Rectal smooth muscle tissue (tissue), 1 donor: ENCODE results near the gene MCCD1.
A peak's percentile ranks its signal among the peaks of the same experiment; 100 is the strongest.

ENCODE experiments used
- H3K27ac ChIP-seq: one replicate; pipeline ENCODE4 v1.7.0; 2013; ENCODE audit warnings: low read depth, low read length, inconsistent platforms
- H3K27me3 ChIP-seq: one replicate; pipeline ENCODE4 v1.7.0; 2013; ENCODE audit warnings: low read length; ENCODE audit not compliant: control insufficient read depth, insufficient read depth
- H3K36me3 ChIP-seq: one replicate; pipeline ENCODE4 v1.7.0; 2013; ENCODE audit warnings: low read length; ENCODE audit not compliant: control insufficient read depth, insufficient read depth
- H3K4me1 ChIP-seq: one replicate; pipeline ENCODE4 v1.7.0; 2013; ENCODE audit warnings: low read length; ENCODE audit not compliant: control insufficient read depth, insufficient read depth
- H3K4me3 ChIP-seq: one replicate; pipeline ENCODE4 v1.7.0; 2013; ENCODE audit warnings: low read length
- H3K9ac ChIP-seq: one replicate; pipeline ENCODE4 v1.7.0; 2013; ENCODE audit warnings: low read length

The MCCD1 gene

GRCh38 chr6:31572041-31572911 lies 43.5 kb downstream of the MCCD1 start, which contains the start of gene LTA:
TSS of gene LTA (plus strand) at chr6:31572289. CDS start at chr6:31572743, 454 bp downstream.
- no peaks in the 10 kb centered on the region for H3K36me3 ChIP-seq
- H3K4me1 ChIP-seq = peaks cover 3% of the 10 kb centered on the region
- H3K27ac ChIP-seq = no peak within 1 kb of the TSS
- peak within 1 kb of the TSS; percentile 46 for H3K4me3 ChIP-seq
- no peak within 1 kb of the TSS for H3K9ac ChIP-seq
- no peaks in the 10 kb centered on the region for H3K27me3 ChIP-seq

- H3K27me3 ChIP-seq = no peaks in the 10 kb centered on the region
- H3K9ac ChIP-seq = no peak overlapping the region
- H3K4me1 ChIP-seq = peaks cover 3% of the 10 kb centered on the region
- no peaks in the 10 kb centered on the region for H3K36me3 ChIP-seq
- H3K4me3 ChIP-seq = no peak overlapping the region
- no peak overlapping the region for H3K27ac ChIP-seq
Measured at GRCh38 chr6:31573239-31574105, 44.7 kb downstream of the MCCD1 start.

- no peak overlapping the region for H3K4me3 ChIP-seq
- H3K27ac ChIP-seq = peak overlapping the region; percentile 70
- H3K36me3 ChIP-seq = no peaks in the 10 kb centered on the region
- H3K27me3 ChIP-seq = no peaks in the 10 kb centered on the region
- H3K4me1 ChIP-seq = peaks cover 3% of the 10 kb centered on the region
- H3K9ac ChIP-seq = no peak overlapping the region
Measured at GRCh38 chr6:31574106-31575061, 45.6 kb downstream of the MCCD1 start.

- Histone ChIP-seq H3K4me1 (peaks cover 3% of the 10 kb centered on the region), H3K27me3 (no peaks in the 10 kb centered on the region), H3K27ac (peak within 1 kb of the TSS; percentile 70), H3K36me3 (no peaks in the 10 kb centered on the region), H3K4me3 (peak within 1 kb of the TSS; percentile 65), H3K9ac (peak within 1 kb of the TSS; percentile 45)
Measured at GRCh38 chr6:31575335-31575901, 46.7 kb downstream of the MCCD1 start, which contains the start of gene TNF. TSS of gene TNF (plus strand) at chr6:31575565. CDS start at chr6:31575742, 177 bp downstream.

- peak overlapping the region; percentile 45 for H3K9ac ChIP-seq
- peak overlapping the region; percentile 65 for H3K4me3 ChIP-seq
- no peaks in the 10 kb centered on the region for H3K27me3 ChIP-seq
- H3K4me1 ChIP-seq = peaks cover 3% of the 10 kb centered on the region
- H3K27ac ChIP-seq = peak overlapping the region; percentile 70
- no peaks in the 10 kb centered on the region for H3K36me3 ChIP-seq
Measured at GRCh38 chr6:31575952-31576685, 47.4 kb downstream of the MCCD1 start.

- H3K4me1 ChIP-seq = peaks cover 3% of the 10 kb centered on the region
- H3K27ac ChIP-seq = no peak overlapping the region
- no peak overlapping the region for H3K9ac ChIP-seq
- peak overlapping the region; percentile 65 for H3K4me3 ChIP-seq
- H3K27me3 ChIP-seq = no peaks in the 10 kb centered on the region
- no peaks in the 10 kb centered on the region for H3K36me3 ChIP-seq
Measured at GRCh38 chr6:31576897-31577578, 48.3 kb downstream of the MCCD1 start.

- Histone ChIP-seq H3K27ac (no peak overlapping the region), H3K27me3 (no peaks in the 10 kb centered on the region), H3K36me3 (no peaks in the 10 kb centered on the region), H3K4me1 (peaks cover 3% of the 10 kb centered on the region), H3K9ac (no peak overlapping the region), H3K4me3 (no peak overlapping the region)
Measured at GRCh38 chr6:31577579-31577966, 48.8 kb downstream of the MCCD1 start.

GRCh38 chr6:31578184-31579118 lies 49.7 kb downstream of the MCCD1 start:
- Histone ChIP-seq H3K4me3 (no peak overlapping the region), H3K36me3 (no peaks in the 10 kb centered on the region), H3K9ac (no peak overlapping the region), H3K27me3 (no peaks in the 10 kb centered on the region), H3K4me1 (peaks cover 3% of the 10 kb centered on the region), H3K27ac (no peak overlapping the region)

GRCh38 chr6:31579119-31579505 lies 50.4 kb downstream of the MCCD1 start:
- H3K36me3 ChIP-seq = no peaks in the 10 kb centered on the region
- H3K27ac ChIP-seq = no peak overlapping the region
- no peaks in the 10 kb centered on the region for H3K27me3 ChIP-seq
- no peak overlapping the region for H3K4me3 ChIP-seq
- peaks cover 3% of the 10 kb centered on the region for H3K4me1 ChIP-seq
- H3K9ac ChIP-seq = no peak overlapping the region
